HCT116 (cell line): Measurements from ENCODE around the gene SEMA6A. TPM values are rescaled to one million over a fixed set of nuclear protein-coding genes. Genes with fewer than 3 reads are reported as not detected.
"Not testable (repeated sequence)": the region's sequence is repeated elsewhere in the genome, so short reads cannot be mapped to it uniquely, and the experiment has no call there.

Experiments used
- ATAC-seq: fragments of 200-7000 bp; cut with Tn5 transposase; 2 replicates; pipeline ENCODE4 v1.9.1; 2020; ENCODE audit warnings: mild to moderate bottlenecking, moderate library complexity
- BruUV-seq: library from RNA; stranded (reverse); fragments of 400-500 nt; replicated peaks from 2 replicates; lab custom pipeline; 2021; lab: Mats Ljungman, UMichigan
- CTCF ChIA-PET: fragments of 300-600 bp; sonication (Branson Sonifier 250); formaldehyde crosslinking; loops from one replicate; lab custom pipeline; 2021; ENCODE audit warnings: antibody characterized with exemption; lab: Charles Lee
- POLR2A ChIA-PET: fragments of 300-600, 350-600 bp; sonication (Branson Sonifier 250); formaldehyde crosslinking; loops from one replicate; lab custom pipeline; 2021; ENCODE audit warnings: antibody characterized with exemption; lab: Charles Lee
- RAD21 ChIA-PET, 2 experiments: fragments of 300-600 bp; sonication (Branson Sonifier 250); formaldehyde crosslinking; loops; one replicate each; lab custom pipeline; 2023; ENCODE audit warnings: low total read pairs in 2 of 2; ENCODE audit not compliant: uncharacterized antibody in 2 of 2, unreplicated experiment in 2 of 2, low non-redundant PET in 1 of 2; lab: Charles Lee
- DNase-seq: peaks from one replicate; pipeline ENCODE4 v3.0.0-alpha.2; 2010; ENCODE audit warnings: low read depth, low spot score
- H2AFZ ChIP-seq: fragments of 200-600 bp; shearing (Covaris generic), sonication (generic); 2 replicates; pipeline ENCODE4 v1.6.1; 2017; ENCODE audit warnings: low read depth, mixed run types, mixed read lengths, antibody characterized with exemption, low read length; ENCODE audit not compliant: poor library complexity, severe bottlenecking
- H3K27ac ChIP-seq: 2 replicates; pipeline ENCODE4 v1.5.1; 2012; ENCODE audit warnings: low read depth, low read length
- H3K27me3 ChIP-seq: fragments of 200-600 bp; sonication (generic); 2 replicates; pipeline ENCODE4 v1.6.1; 2016; ENCODE audit warnings: mixed run types, low read length, mixed read lengths; ENCODE audit not compliant: insufficient read depth
- H3K36me3 ChIP-seq, 2 experiments: fragments of 200-500 bp in 1 of 2; fragments of 200-600 bp in 1 of 2; sonication (Bioruptor generic) in 1 of 2; sonication (generic) in 1 of 2; 2 replicates each; pipeline versions ENCODE4 v1.5.1 to v1.6.1; 2014 to 2016; ENCODE audit warnings: low read length in 2 of 2, inconsistent platforms in 1 of 2, mixed read lengths in 1 of 2, mixed run types in 1 of 2; ENCODE audit not compliant: insufficient read depth in 2 of 2, control insufficient read depth in 1 of 2
- H3K4me1 ChIP-seq, 2 experiments: fragments of 200-600 bp in 1 of 2; sonication (generic) in 1 of 2; 2 replicates each; pipeline versions ENCODE4 v1.5.1 to v1.6.1; 2012 to 2017; ENCODE audit warnings: low read length in 2 of 2, inconsistent platforms in 1 of 2, mild to moderate bottlenecking in 1 of 2, mixed read lengths in 1 of 2, mixed run types in 1 of 2, moderate library complexity in 1 of 2; ENCODE audit not compliant: insufficient read depth in 2 of 2, control insufficient read depth in 1 of 2
- H3K4me2 ChIP-seq: fragments of 200-600 bp; sonication (generic); 2 replicates; pipeline ENCODE4 v1.6.1; 2017; ENCODE audit warnings: mixed run types, low read length, mixed read lengths
- H3K4me3 ChIP-seq, 2 experiments: fragments of 200-600 bp in 1 of 2; sonication (generic) in 1 of 2; replicated peaks in 1 of 2; 2 replicates each; pipeline ENCODE4 v1.5.1; 2011 to 2016; ENCODE audit warnings: low read length in 2 of 2, control low read depth in 1 of 2, low read depth in 1 of 2, mild to moderate bottlenecking in 1 of 2, mixed read lengths in 1 of 2, mixed run types in 1 of 2
- H3K79me2 ChIP-seq: fragments of 200-600 bp; sonication (generic); 2 replicates; pipeline ENCODE4 v1.6.1; 2017; ENCODE audit warnings: mild to moderate bottlenecking, mixed run types, low read length, moderate library complexity, mixed read lengths; ENCODE audit not compliant: insufficient read depth
- H3K9ac ChIP-seq: fragments of 200-600 bp; sonication (generic); 2 replicates; pipeline ENCODE4 v1.6.1; 2016; ENCODE audit warnings: low read length, mixed read lengths
- H3K9me2 ChIP-seq: fragments of 200-600 bp; sonication (generic), shearing (Covaris generic); 2 replicates; pipeline ENCODE4 v1.6.1; 2017; ENCODE audit warnings: mixed run types, mild to moderate bottlenecking, moderate library complexity; ENCODE audit not compliant: insufficient read depth
- H3K9me3 ChIP-seq, 2 experiments: fragments of 200-500 bp in 1 of 2; fragments of 200-600 bp in 1 of 2; sonication (Bioruptor generic) in 1 of 2; sonication (generic) in 1 of 2; 2 replicates each; pipeline ENCODE4 v1.6.1; 2014 to 2017; ENCODE audit warnings: low read length in 2 of 2, mixed read lengths in 2 of 2, inconsistent platforms in 1 of 2, low read depth in 1 of 2, mild to moderate bottlenecking in 1 of 2, mixed run types in 1 of 2, moderate library complexity in 1 of 2; ENCODE audit not compliant: control insufficient read depth in 1 of 2, insufficient read depth in 1 of 2
- H4K20me1 ChIP-seq: fragments of 200-600 bp; sonication (generic), shearing (Covaris generic); 2 replicates; pipeline ENCODE4 v1.6.1; 2017; ENCODE audit warnings: mixed run types, mild to moderate bottlenecking, moderate library complexity; ENCODE audit not compliant: insufficient read depth
- CBX3 ChIP-seq: IDR thresholded peaks from 2 replicates; pipeline ENCODE4 v1.6.1; 2012; ENCODE audit warnings: low read depth
- RAD21 ChIP-seq: IDR thresholded peaks from 2 replicates; pipeline ENCODE4 v1.6.1; 2012; ENCODE audit warnings: low read depth, mild to moderate bottlenecking
- intact Hi-C: fragments of 100-400 bp; cut with micrococcal nuclease; formaldehyde crosslinking; loops from 2 replicates; pipeline ENCODE4 v1.10.0; 2022
- total RNA-seq: library from RNA; stranded (reverse); gene quantifications from one replicate; pipeline ENCODE4 v1.2.1, GENCODE V29; 2021; ENCODE audit not compliant: unreplicated experiment

SEMA6A gene
- total RNA-seq, 1 experiment from 2014 or later: 6.7 TPM

DNA sequence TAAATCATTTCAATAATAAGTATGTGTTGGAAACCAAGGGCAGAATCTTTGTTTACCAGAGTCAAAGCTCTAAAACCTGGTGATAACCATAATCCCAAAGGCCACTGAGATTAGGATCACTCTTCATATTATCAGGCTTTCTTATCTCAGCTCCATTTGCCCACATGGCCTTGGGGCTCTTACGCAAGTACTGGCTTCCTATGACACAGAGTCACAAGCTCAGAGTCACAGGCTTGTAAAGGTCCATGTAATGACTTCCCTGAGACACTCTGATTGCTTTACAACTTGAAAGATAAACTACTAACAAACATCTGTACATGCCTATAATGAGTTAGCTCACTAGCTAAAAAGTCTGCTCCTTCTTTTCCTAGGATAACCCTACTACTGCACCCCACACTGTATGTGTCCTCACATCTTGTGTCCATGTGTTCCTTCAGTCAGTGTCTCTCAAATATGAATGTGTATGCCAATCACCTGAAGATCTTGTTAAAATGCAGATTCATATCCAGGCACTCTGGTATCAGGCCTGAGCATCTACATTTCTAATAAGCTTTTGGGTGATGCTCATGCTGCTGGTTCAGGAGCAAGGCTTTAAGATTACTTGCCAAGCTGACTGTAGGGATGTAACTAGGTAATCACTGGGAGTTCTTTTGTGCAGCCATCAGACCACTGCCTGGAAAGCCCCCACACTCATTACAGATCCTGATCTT, 28.4 kb downstream of the SEMA6A start:
- BruUV-seq: no TSS peak
- no peak overlapping the region for H3K4me3 ChIP-seq
- DNase-seq (no peak), ATAC-seq (no peak)
- no peak overlapping the region for H3K4me2 ChIP-seq
- H3K79me2 ChIP-seq: no peaks in the 10 kb centered on the region
- H3K9me3 ChIP-seq: peaks cover 8 to 13% of the 10 kb centered on the region in 2 experiments; a peak in 2 of 4 replicates
- no peak overlapping the region for H2AFZ ChIP-seq
- RAD21 ChIA-PET: no interaction called here
- no peaks in the 10 kb centered on the region for H3K4me1 ChIP-seq
- no peaks in the 10 kb centered on the region for H3K36me3 ChIP-seq
- intact Hi-C loops: no loop called here
- no peak overlapping the region for H3K9ac ChIP-seq
- no peak overlapping the region for H3K27ac ChIP-seq
- CTCF ChIA-PET: no interaction called here
- POLR2A ChIA-PET: no interaction called here
- no peaks in the 10 kb centered on the region for H3K27me3 ChIP-seq
- no peaks in the 10 kb centered on the region for H4K20me1 ChIP-seq
- H3K9me2 ChIP-seq: no peaks in the 10 kb centered on the region
- no peak for TF ChIP-seq RAD21

GRCh38 chr5:116545465-116545864, 29.2 kb downstream of the SEMA6A start:
- CTCF ChIA-PET, DNase-seq, BruUV-seq, H3K9me2 ChIP-seq, H3K4me3 ChIP-seq, intact Hi-C loops, H3K27ac ChIP-seq, RAD21 ChIA-PET, POLR2A ChIA-PET, H3K4me1 ChIP-seq, H3K9ac ChIP-seq, H3K36me3 ChIP-seq, H3K27me3 ChIP-seq, H3K4me2 ChIP-seq, ATAC-seq, H4K20me1 ChIP-seq, H3K79me2 ChIP-seq, H2AFZ ChIP-seq: not testable (repeated sequence)
- TF ChIP-seq CBX3: 0 out of 2 replicates have a peak, but pooled peaks have one; percentile 26
- H3K9me3 ChIP-seq: peaks cover 8 to 13% of the 10 kb centered on the region in 2 experiments; a peak in 2 of 4 replicates
